Measurements from ENCODE around the gene CTAGE1.
A peak's percentile ranks its signal among the peaks of the same experiment; 100 is the strongest.
"Not testable (repeated sequence)": the region's sequence is repeated elsewhere in the genome, so short reads cannot be mapped to it uniquely, and the experiment has no call there.

Gene CTAGE1

GRCh38 chr18:22452226-22452668 lies 34.5 kb upstream of the CTAGE1 start:
- H3K4me3 ChIP-seq (ENCODE audit: low read depth, low read length), result no peak overlapping the region
- no peak for TF ChIP-seq MAX (IDR thresholded peaks at IDR 0.05; ENCODE audit: low read depth, low read length)
- no peak for DNase-seq (ENCODE audit: low read depth)

GRCh38 chr18:22451796-22452195 lies 34.1 kb upstream of the CTAGE1 start:
- H3K4me3 ChIP-seq (ENCODE audit: low read depth, low read length), result no peak overlapping the region
- peak; percentile 9 for DNase-seq (ENCODE audit: low read depth)
- TF ChIP-seq POLR2A (IDR thresholded peaks at IDR 0.05; ENCODE audit: extremely low read depth, insufficient read length) (no peak), CTCF (IDR thresholded peaks at IDR 0.05; ENCODE audit: low read depth, low read length) (no peak), MAX (IDR thresholded peaks at IDR 0.05; ENCODE audit: low read depth, low read length) (no peak), MYC (IDR thresholded peaks at IDR 0.05; ENCODE audit: low read depth, low read length) (no peak)

- H3K4me3 ChIP-seq (ENCODE audit: low read depth, low read length); DNase-seq (ENCODE audit: low read depth): not testable (repeated sequence)
These were observed 33.1 kb upstream of the CTAGE1 start for GRCh38 chr18:22450766-22451165.

- DNase-seq (ENCODE audit: low read depth); H3K4me3 ChIP-seq (ENCODE audit: low read depth, low read length): not testable (repeated sequence)
These were observed 32.6 kb upstream of the CTAGE1 start for GRCh38 chr18:22450318-22450717.

- H3K4me3 ChIP-seq (ENCODE audit: low read depth, low read length); DNase-seq (ENCODE audit: low read depth): not testable (repeated sequence)
These were observed 32.0 kb upstream of the CTAGE1 start for GRCh38 chr18:22449753-22450152.

- TF ChIP-seq CTCF (IDR thresholded peaks at IDR 0.05; ENCODE audit: low read depth, low read length), result no peak
- TF ChIP-seq MAX (IDR thresholded peaks at IDR 0.05; ENCODE audit: low read depth, low read length), result no peak
- no peak for TF ChIP-seq POLR2A (IDR thresholded peaks at IDR 0.05; ENCODE audit: extremely low read depth, insufficient read length)
- TF ChIP-seq MYC (IDR thresholded peaks at IDR 0.05; ENCODE audit: low read depth, low read length), result no peak
- H3K4me3 ChIP-seq (ENCODE audit: low read depth, low read length), result no peak overlapping the region
- DNase-seq (ENCODE audit: low read depth), result no peak
These were observed 30.5 kb upstream of the CTAGE1 start for GRCh38 chr18:22448238-22448637.

- no peak for TF ChIP-seq CTCF (IDR thresholded peaks at IDR 0.05; ENCODE audit: low read depth, low read length)
- no peak for TF ChIP-seq POLR2A (IDR thresholded peaks at IDR 0.05; ENCODE audit: extremely low read depth, insufficient read length)
- TF ChIP-seq MYC (IDR thresholded peaks at IDR 0.05; ENCODE audit: low read depth, low read length), result no peak
- no peak for TF ChIP-seq MAX (IDR thresholded peaks at IDR 0.05; ENCODE audit: low read depth, low read length)
- no peak overlapping the region for H3K4me3 ChIP-seq (ENCODE audit: low read depth, low read length)
- no peak for DNase-seq (ENCODE audit: low read depth)
These were observed 30.1 kb upstream of the CTAGE1 start for GRCh38 chr18:22447792-22448191.

- no peak overlapping the region for H3K4me3 ChIP-seq (ENCODE audit: low read depth, low read length)
- TF ChIP-seq CTCF (IDR thresholded peaks at IDR 0.05; ENCODE audit: low read depth, low read length) (no peak), POLR2A (IDR thresholded peaks at IDR 0.05; ENCODE audit: extremely low read depth, insufficient read length) (no peak), MAX (IDR thresholded peaks at IDR 0.05; ENCODE audit: low read depth, low read length) (no peak), MYC (IDR thresholded peaks at IDR 0.05; ENCODE audit: low read depth, low read length) (no peak)
- no peak for DNase-seq (ENCODE audit: low read depth)
These were observed 29.2 kb upstream of the CTAGE1 start for GRCh38 chr18:22446911-22447310.

All from NB4 (cell line).